HG02610 (cell line): Measurements from ENCODE around the gene PCDHGA3.
"Not testable (repeated sequence)": the region's sequence is repeated elsewhere in the genome, so short reads cannot be mapped to it uniquely, and the experiment has no call there.

Experiments
- ATAC-seq: cut with Tn5 transposase; IDR thresholded peaks from one replicate; pipeline ENCODE4 v1.9.1; 2021; ENCODE audit warnings: mild to moderate bottlenecking, moderate library complexity; ENCODE audit not compliant: unreplicated experiment

The PCDHGA3 gene

GRCh38 chr5:141343242-141343952 lies at the start of gene PCDHGA3:
PCDHGA3 (plus strand) TSS chr5:141343829; CDS start chr5:141344034, 205 bp downstream.
- ATAC-seq = no peak

- no peak for ATAC-seq
Observed at GRCh38 chr5:141298376-141298775, 45.3 kb upstream of the PCDHGA3 start.

- ATAC-seq = no peak
Observed at GRCh38 chr5:141303756-141304155, 39.9 kb upstream of the PCDHGA3 start, which contains the start of gene SLC25A2. SLC25A2 (minus strand) TSS chr5:141304049; CDS start chr5:141303865, 184 bp downstream.

GRCh38 chr5:141306630-141307029 lies 37.0 kb upstream of the PCDHGA3 start:
- ATAC-seq = no peak

- ATAC-seq = no peak
Observed at GRCh38 chr5:141313711-141314110, 29.9 kb upstream of the PCDHGA3 start.

GRCh38 chr5:141316963-141317362 lies 26.7 kb upstream of the PCDHGA3 start:
- not testable (repeated sequence) for ATAC-seq

- ATAC-seq = no peak
Observed at GRCh38 chr5:141319202-141319601, 24.4 kb upstream of the PCDHGA3 start.

GRCh38 chr5:141319699-141320098 lies 23.9 kb upstream of the PCDHGA3 start:
- ATAC-seq = no peak

- ATAC-seq = peak; percentile 94
Observed at GRCh38 chr5:141320225-141321169, 23.1 kb upstream of the PCDHGA3 start, which contains the start of gene TAF7. TAF7 (minus strand) TSS chr5:141320784; CDS start chr5:141320044, 740 bp downstream.

GRCh38 chr5:141322261-141322660 lies 21.4 kb upstream of the PCDHGA3 start:
- ATAC-seq = no peak

GRCh38 chr5:141326088-141326854 lies 17.4 kb upstream of the PCDHGA3 start:
- ATAC-seq = peak; percentile 67

- ATAC-seq = no peak
Observed at GRCh38 chr5:141328231-141328630, 15.4 kb upstream of the PCDHGA3 start.

- no peak for ATAC-seq
Observed at GRCh38 chr5:141330299-141331080, 13.1 kb upstream of the PCDHGA3 start, which contains the start of gene PCDHGA1. PCDHGA1 (plus strand) TSS chr5:141330514.

GRCh38 chr5:141332571-141332970 lies 11.1 kb upstream of the PCDHGA3 start:
- ATAC-seq = not testable (repeated sequence)

- no peak for ATAC-seq
Observed at GRCh38 chr5:141338538-141339306, 4.9 kb upstream of the PCDHGA3 start, which contains the start of gene PCDHGA2. PCDHGA2 (plus strand) TSS chr5:141338760.

- not testable (repeated sequence) for ATAC-seq
Observed at GRCh38 chr5:141340781-141341354, 2.8 kb upstream of the PCDHGA3 start.

GRCh38 chr5:141342773-141343172 lies 856 bp upstream of the PCDHGA3 start:
- ATAC-seq = no peak

GRCh38 chr5:141343953-141344463 lies 379 bp downstream of the PCDHGA3 start:
- ATAC-seq = no peak
